K562 (cell line): ENCODE measurements around the gene ZKSCAN1. TPM values are rescaled to one million over a fixed set of nuclear protein-coding genes. Genes with fewer than 3 reads are reported as not detected.

Experiments
- polyA plus RNA-seq, 8 experiments: library from polyadenylated mRNA; depleted of rRNA in 4 of 8; stranded (reverse) in 5 of 8; unstranded in 3 of 8; fragments of >200 nt; fragmentation: Nextera tagmentation in 2 of 8; fragmentation: Illumina TruSeq in 1 of 8; extraction: Ambion mirVana in 2 of 8; extraction: Trizol in 1 of 8; gene quantifications; 2 replicates each; pipeline versions ENCODE4 v1.2.1 to v1.2.3, GENCODE V29; 2011 to 2014; ENCODE audit warnings: inconsistent platforms in 1 of 8, missing spikeins in 1 of 8
- total RNA-seq, 7 experiments: library from RNA; depleted of rRNA in 6 of 7; stranded (reverse); fragments of >200 nt in 6 of 7; fragmentation: Illumina TruSeq in 2 of 7; extraction: Trizol in 2 of 7; gene quantifications; 2 replicates each; pipeline versions ENCODE4 v1.2.1 to v1.2.3, GENCODE V29; 2011 to 2021; ENCODE audit warnings: low replicate concordance in 1 of 7
- TF ChIP-seq, protein P1 (sequence below), 3 experiments: fragments of 200-800 bp in 1 of 3; sonication (Bioruptor generic) in 1 of 3; sonication (generic) in 1 of 3; formaldehyde crosslinking in 1 of 3; IDR thresholded peaks; 2 replicates each; pipeline versions ENCODE4 v1.6.1 to v1.8.0; 2016 to 2022; ENCODE audit warnings: mild to moderate bottlenecking in 2 of 3, missing compliant biosample characterization in 2 of 3, missing genetic modification characterization in 2 of 3, missing genetic modification reagents in 1 of 3

ZKSCAN1 gene
- total and polyA plus RNA-seq, 9 of the 15 experiments (the other 6 are each of a cell fraction or from before 2014, with no cell fraction given): 5.3 to 43.0 (median 23.2) TPM

DNA sequence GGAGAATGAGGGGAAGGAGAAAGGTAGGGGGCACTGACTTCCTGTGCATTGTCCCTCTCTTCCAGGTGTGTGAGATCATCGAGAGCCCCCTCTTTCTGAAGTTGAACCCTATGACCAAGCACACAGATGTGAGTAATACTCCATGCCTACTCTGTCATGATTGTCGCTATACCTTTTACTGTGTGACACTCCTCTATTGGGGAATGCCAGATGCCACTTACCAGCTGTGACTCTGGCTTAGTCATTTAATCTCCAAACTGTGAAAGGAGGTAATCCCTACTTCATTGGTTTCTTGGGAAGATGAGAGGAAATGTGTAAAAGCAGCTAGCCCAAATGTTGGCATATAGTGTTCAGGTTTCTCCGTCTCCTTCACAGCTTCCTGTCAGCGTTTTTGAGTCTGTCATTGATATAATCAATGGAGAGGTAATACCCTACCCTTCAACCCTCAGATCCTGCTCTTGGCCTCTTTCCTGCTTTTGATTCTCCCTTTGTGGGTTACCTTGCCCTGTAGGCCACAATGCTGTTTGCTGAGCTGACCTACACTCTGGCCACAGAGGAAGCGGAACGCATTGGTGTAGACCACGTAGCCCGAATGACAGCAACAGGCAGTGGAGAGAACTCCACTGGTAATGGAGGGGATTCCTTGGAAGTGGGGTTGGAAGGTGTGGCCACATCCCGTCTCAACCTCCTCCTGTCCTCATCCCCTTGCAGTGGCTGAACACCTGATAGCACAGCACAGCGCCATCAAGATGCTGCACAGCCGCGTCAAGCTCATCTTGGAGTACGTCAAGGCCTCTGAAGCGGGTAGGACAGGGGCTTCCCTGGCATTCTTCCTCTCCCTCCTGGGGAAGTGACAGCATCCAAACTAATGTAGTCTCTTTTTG, 75.4 kb downstream of the ZKSCAN1 start (continued):
- TF ChIP-seq, protein P1, sequence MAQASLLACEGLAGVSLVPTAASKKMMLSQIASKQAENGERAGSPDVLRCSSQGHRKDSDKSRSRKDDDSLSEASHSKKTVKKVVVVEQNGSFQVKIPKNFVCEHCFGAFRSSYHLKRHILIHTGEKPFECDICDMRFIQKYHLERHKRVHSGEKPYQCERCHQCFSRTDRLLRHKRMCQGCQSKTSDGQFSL (CRISPR knock-in tag; IDR thresholded peaks at IDR 0.05): no peak
- TF ChIP-seq, protein P1 (tag; IDR thresholded peaks at IDR 0.05): no peak

Other genes starting within 250 kb of the ZKSCAN1 start
Only the 7 nearest of the 20 such genes appear.
- gene GJC3, start 86.0 kb upstream of the ZKSCAN1 start, total RNA-seq (2014; rRNA removed): 0.20 and 0.27 TPM in 2 replicates
- gene GJC3, start 86.0 kb upstream of the ZKSCAN1 start, total RNA-seq (2014; rRNA removed; fragmentation: Illumina TruSeq; extraction: Trizol): 0.25 TPM in 1 of 2 replicates, not detected in the other
- gene GJC3, start 86.0 kb upstream of the ZKSCAN1 start, total RNA-seq (2015; rRNA removed; fragmentation: Illumina TruSeq; extraction: Trizol): 0.19 and 0.29 TPM in 2 replicates
- 0.16 and 0.29 TPM in 2 replicates for gene GJC3, start 86.0 kb upstream of the ZKSCAN1 start, total RNA-seq (2021)
- gene GJC3, start 86.0 kb upstream of the ZKSCAN1 start, polyA plus RNA-seq (2011; rRNA removed): 0.20 and 0.22 TPM in 2 replicates
- gene GJC3, start 86.0 kb upstream of the ZKSCAN1 start, polyA plus RNA-seq (2014; fragmentation: Illumina TruSeq; extraction: Trizol): 0.14 and 0.37 TPM in 2 replicates
- gene GJC3, start 86.0 kb upstream of the ZKSCAN1 start, polyA plus RNA-seq (2014; fragmentation: Nextera tagmentation; extraction: Ambion mirVana): under 1 TPM in 1 of 2 experiments, not detected in 1; 0.10 TPM
- 0.08 and 0.45 TPM in 2 replicates for gene GJC3, start 86.0 kb upstream of the ZKSCAN1 start, polyA plus RNA-seq (2014; rRNA removed)
- gene AZGP1, start 39.6 kb upstream of the ZKSCAN1 start, total RNA-seq (2014; rRNA removed): 0.18 TPM in 1 of 2 replicates, not detected in the other
- not detected in 2 replicates for gene AZGP1, start 39.6 kb upstream of the ZKSCAN1 start, total RNA-seq (2014; rRNA removed; fragmentation: Illumina TruSeq; extraction: Trizol)
- gene AZGP1, start 39.6 kb upstream of the ZKSCAN1 start, total RNA-seq (2015; rRNA removed; fragmentation: Illumina TruSeq; extraction: Trizol): not detected in 2 replicates
- 0.53 and 0.54 TPM in 2 replicates for gene AZGP1, start 39.6 kb upstream of the ZKSCAN1 start, total RNA-seq (2021)
- gene AZGP1, start 39.6 kb upstream of the ZKSCAN1 start, polyA plus RNA-seq (2011; rRNA removed): not detected in 2 replicates
- not detected in 2 replicates for gene AZGP1, start 39.6 kb upstream of the ZKSCAN1 start, polyA plus RNA-seq (2014; fragmentation: Illumina TruSeq; extraction: Trizol)
- not detected for gene AZGP1, start 39.6 kb upstream of the ZKSCAN1 start, polyA plus RNA-seq (2014; fragmentation: Nextera tagmentation; extraction: Ambion mirVana)
- gene AZGP1, start 39.6 kb upstream of the ZKSCAN1 start, polyA plus RNA-seq (2014; rRNA removed): not detected in 2 replicates
- 13.8 and 14.0 TPM in 2 replicates for gene ZSCAN21, start 34.2 kb downstream of the ZKSCAN1 start, total RNA-seq (2014; rRNA removed)
- gene ZSCAN21, start 34.2 kb downstream of the ZKSCAN1 start, total RNA-seq (2014; rRNA removed; fragmentation: Illumina TruSeq; extraction: Trizol): 13.2 and 14.1 TPM in 2 replicates
- gene ZSCAN21, start 34.2 kb downstream of the ZKSCAN1 start, total RNA-seq (2015; rRNA removed; fragmentation: Illumina TruSeq; extraction: Trizol): 11.6 and 12.2 TPM in 2 replicates
- 12.7 and 13.8 TPM in 2 replicates for gene ZSCAN21, start 34.2 kb downstream of the ZKSCAN1 start, total RNA-seq (2021)
- gene ZSCAN21, start 34.2 kb downstream of the ZKSCAN1 start, polyA plus RNA-seq (2011; rRNA removed): 9.5 and 13.4 TPM in 2 replicates
- gene ZSCAN21, start 34.2 kb downstream of the ZKSCAN1 start, polyA plus RNA-seq (2014; fragmentation: Illumina TruSeq; extraction: Trizol): 13.5 and 15.5 TPM in 2 replicates
- gene ZSCAN21, start 34.2 kb downstream of the ZKSCAN1 start, polyA plus RNA-seq (2014; fragmentation: Nextera tagmentation; extraction: Ambion mirVana): 1 to 10 TPM; 5.9 to 6.9 TPM
- gene ZSCAN21, start 34.2 kb downstream of the ZKSCAN1 start, polyA plus RNA-seq (2014; rRNA removed): 11.6 and 11.8 TPM in 2 replicates
- 33.6 and 35.6 TPM in 2 replicates for gene ZNF3, start 66.1 kb downstream of the ZKSCAN1 start, total RNA-seq (2014; rRNA removed)
- gene ZNF3, start 66.1 kb downstream of the ZKSCAN1 start, total RNA-seq (2014; rRNA removed; fragmentation: Illumina TruSeq; extraction: Trizol): 55.6 and 64.4 TPM in 2 replicates
- 61.6 and 64.9 TPM in 2 replicates for gene ZNF3, start 66.1 kb downstream of the ZKSCAN1 start, total RNA-seq (2015; rRNA removed; fragmentation: Illumina TruSeq; extraction: Trizol)
- 46.7 and 48.5 TPM in 2 replicates for gene ZNF3, start 66.1 kb downstream of the ZKSCAN1 start, total RNA-seq (2021)
- 44.8 and 52.3 TPM in 2 replicates for gene ZNF3, start 66.1 kb downstream of the ZKSCAN1 start, polyA plus RNA-seq (2011; rRNA removed)
- gene ZNF3, start 66.1 kb downstream of the ZKSCAN1 start, polyA plus RNA-seq (2014; fragmentation: Illumina TruSeq; extraction: Trizol): 58.4 and 58.7 TPM in 2 replicates
- gene ZNF3, start 66.1 kb downstream of the ZKSCAN1 start, polyA plus RNA-seq (2014; fragmentation: Nextera tagmentation; extraction: Ambion mirVana): 10 to 100 TPM; 30.0 to 51.5 TPM
- 39.6 and 45.8 TPM in 2 replicates for gene ZNF3, start 66.1 kb downstream of the ZKSCAN1 start, polyA plus RNA-seq (2014; rRNA removed)
- 102 and 119 TPM in 2 replicates for gene COPS6, start 73.4 kb downstream of the ZKSCAN1 start, total RNA-seq (2014; rRNA removed)
- 56.4 and 64.2 TPM in 2 replicates for gene COPS6, start 73.4 kb downstream of the ZKSCAN1 start, total RNA-seq (2014; rRNA removed; fragmentation: Illumina TruSeq; extraction: Trizol)
- gene COPS6, start 73.4 kb downstream of the ZKSCAN1 start, total RNA-seq (2015; rRNA removed; fragmentation: Illumina TruSeq; extraction: Trizol): 60.1 and 63.0 TPM in 2 replicates
- gene COPS6, start 73.4 kb downstream of the ZKSCAN1 start, total RNA-seq (2021): 168 TPM in 2 replicates
- gene COPS6, start 73.4 kb downstream of the ZKSCAN1 start, polyA plus RNA-seq (2011; rRNA removed): 142 and 202 TPM in 2 replicates
- 176 and 194 TPM in 2 replicates for gene COPS6, start 73.4 kb downstream of the ZKSCAN1 start, polyA plus RNA-seq (2014; fragmentation: Illumina TruSeq; extraction: Trizol)
- 100 to 1,000 TPM; 160 to 331 TPM for gene COPS6, start 73.4 kb downstream of the ZKSCAN1 start, polyA plus RNA-seq (2014; fragmentation: Nextera tagmentation; extraction: Ambion mirVana)
- 212 and 232 TPM in 2 replicates for gene COPS6, start 73.4 kb downstream of the ZKSCAN1 start, polyA plus RNA-seq (2014; rRNA removed)
- 560 and 610 TPM in 2 replicates for gene MCM7, start 85.8 kb downstream of the ZKSCAN1 start, total RNA-seq (2014; rRNA removed)
- gene MCM7, start 85.8 kb downstream of the ZKSCAN1 start, total RNA-seq (2014; rRNA removed; fragmentation: Illumina TruSeq; extraction: Trizol): 303 and 336 TPM in 2 replicates
- gene MCM7, start 85.8 kb downstream of the ZKSCAN1 start, total RNA-seq (2015; rRNA removed; fragmentation: Illumina TruSeq; extraction: Trizol): 408 and 410 TPM in 2 replicates
- 588 and 616 TPM in 2 replicates for gene MCM7, start 85.8 kb downstream of the ZKSCAN1 start, total RNA-seq (2021)
- 304 and 329 TPM in 2 replicates for gene MCM7, start 85.8 kb downstream of the ZKSCAN1 start, polyA plus RNA-seq (2011; rRNA removed)
- 437 and 491 TPM in 2 replicates for gene MCM7, start 85.8 kb downstream of the ZKSCAN1 start, polyA plus RNA-seq (2014; fragmentation: Illumina TruSeq; extraction: Trizol)
- gene MCM7, start 85.8 kb downstream of the ZKSCAN1 start, polyA plus RNA-seq (2014; fragmentation: Nextera tagmentation; extraction: Ambion mirVana): 100 to 1,000 TPM; 407 to 856 TPM
- 488 and 513 TPM in 2 replicates for gene MCM7, start 85.8 kb downstream of the ZKSCAN1 start, polyA plus RNA-seq (2014; rRNA removed)
- 17.4 and 30.9 TPM in 2 replicates for gene AP4M1, start 86.0 kb downstream of the ZKSCAN1 start, total RNA-seq (2014; rRNA removed)
- gene AP4M1, start 86.0 kb downstream of the ZKSCAN1 start, total RNA-seq (2014; rRNA removed; fragmentation: Illumina TruSeq; extraction: Trizol): 11.0 and 12.2 TPM in 2 replicates
- 11.9 and 13.5 TPM in 2 replicates for gene AP4M1, start 86.0 kb downstream of the ZKSCAN1 start, total RNA-seq (2015; rRNA removed; fragmentation: Illumina TruSeq; extraction: Trizol)
- 21.8 and 25.2 TPM in 2 replicates for gene AP4M1, start 86.0 kb downstream of the ZKSCAN1 start, total RNA-seq (2021)
- 12.7 and 14.1 TPM in 2 replicates for gene AP4M1, start 86.0 kb downstream of the ZKSCAN1 start, polyA plus RNA-seq (2011; rRNA removed)
- gene AP4M1, start 86.0 kb downstream of the ZKSCAN1 start, polyA plus RNA-seq (2014; fragmentation: Illumina TruSeq; extraction: Trizol): 16.4 and 18.0 TPM in 2 replicates
- 1 to 10 TPM; 1.3 to 3.6 TPM for gene AP4M1, start 86.0 kb downstream of the ZKSCAN1 start, polyA plus RNA-seq (2014; fragmentation: Nextera tagmentation; extraction: Ambion mirVana)
- gene AP4M1, start 86.0 kb downstream of the ZKSCAN1 start, polyA plus RNA-seq (2014; rRNA removed): 15.6 and 19.6 TPM in 2 replicates